Neural crest cell (in vitro differentiated cells): Measurements from ENCODE around the gene PRKCA. TPM values are rescaled to one million over a fixed set of nuclear protein-coding genes. Genes with fewer than 3 reads are reported as not detected.
"Not testable (repeated sequence)": the region's sequence is repeated elsewhere in the genome, so short reads cannot be mapped to it uniquely, and the experiment has no call there.

Experiments
- DNase-seq: peaks from one replicate; pipeline ENCODE4 v3.0.0; 2021; ENCODE audit warnings: low read depth, mixed read lengths, low spot score
- H3K27ac Mint-ChIP-seq: one replicate; pipeline ENCODE4 v1.8.0; 2021; ENCODE audit warnings: mild to moderate bottlenecking, mixed read lengths; ENCODE audit not compliant: unreplicated experiment
- H3K27me3 Mint-ChIP-seq: 2 replicates; pipeline ENCODE4 v1.8.0; 2021; ENCODE audit warnings: low read depth, mild to moderate bottlenecking, mixed read lengths
- H3K36me3 Mint-ChIP-seq: 2 replicates; pipeline ENCODE4 v1.8.0; 2021; ENCODE audit warnings: low read depth, mild to moderate bottlenecking, mixed read lengths
- H3K4me1 Mint-ChIP-seq: 2 replicates; pipeline ENCODE4 v1.8.0; 2021; ENCODE audit warnings: mixed read lengths
- H3K4me3 Mint-ChIP-seq: one replicate; pipeline ENCODE4 v1.8.0; 2021; ENCODE audit warnings: mild to moderate bottlenecking, mixed read lengths
- H3K9me3 Mint-ChIP-seq: 2 replicates; pipeline ENCODE4 v1.8.0; 2021; ENCODE audit warnings: mixed read lengths
- total RNA-seq: library from RNA; stranded (reverse); gene quantifications from 2 replicates; pipeline ENCODE4 v1.2.1, GENCODE V29; 2021
- TF ChIP-seq, protein P1 (sequence below): fragments of 200-600 bp; sonication (generic); conservative IDR thresholded peaks from 2 replicates; pipeline ENCODE4 v1.5.0; 2021; ENCODE audit warnings: antibody characterized with exemption, mild to moderate bottlenecking

PRKCA gene
- total RNA-seq, 1 donor from 2014 or later, result 22.7 TPM

DNA sequence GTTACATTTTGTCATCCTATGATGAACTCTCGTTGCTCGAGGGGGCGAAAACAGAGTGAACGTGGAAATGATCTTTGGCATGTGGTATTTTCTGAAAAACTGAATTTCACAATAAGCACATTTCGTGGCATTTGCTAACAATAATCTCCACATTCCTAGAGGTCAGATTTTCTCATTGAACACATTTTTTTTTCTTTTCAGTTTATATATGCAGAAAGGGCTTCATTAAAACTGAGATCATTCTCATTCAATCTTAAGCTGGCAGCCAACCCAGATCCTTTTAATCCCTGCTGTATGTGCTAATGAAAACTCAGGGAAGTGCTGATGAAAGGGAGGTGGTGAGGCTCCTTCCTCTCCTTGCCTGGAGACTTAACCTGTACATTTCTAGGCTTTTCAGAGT is 52.6 kb downstream of the PRKCA start:
- Mint-ChIP-seq H3K27ac (no peak overlapping the region), H3K36me3 (no peaks in the 10 kb centered on the region), H3K4me1 (no peaks in the 10 kb centered on the region), H3K4me3 (no peak overlapping the region), H3K27me3 (no peaks in the 10 kb centered on the region), H3K9me3 (no peaks in the 10 kb centered on the region)
- DNase-seq, result no peak
- TF ChIP-seq, protein P1, sequence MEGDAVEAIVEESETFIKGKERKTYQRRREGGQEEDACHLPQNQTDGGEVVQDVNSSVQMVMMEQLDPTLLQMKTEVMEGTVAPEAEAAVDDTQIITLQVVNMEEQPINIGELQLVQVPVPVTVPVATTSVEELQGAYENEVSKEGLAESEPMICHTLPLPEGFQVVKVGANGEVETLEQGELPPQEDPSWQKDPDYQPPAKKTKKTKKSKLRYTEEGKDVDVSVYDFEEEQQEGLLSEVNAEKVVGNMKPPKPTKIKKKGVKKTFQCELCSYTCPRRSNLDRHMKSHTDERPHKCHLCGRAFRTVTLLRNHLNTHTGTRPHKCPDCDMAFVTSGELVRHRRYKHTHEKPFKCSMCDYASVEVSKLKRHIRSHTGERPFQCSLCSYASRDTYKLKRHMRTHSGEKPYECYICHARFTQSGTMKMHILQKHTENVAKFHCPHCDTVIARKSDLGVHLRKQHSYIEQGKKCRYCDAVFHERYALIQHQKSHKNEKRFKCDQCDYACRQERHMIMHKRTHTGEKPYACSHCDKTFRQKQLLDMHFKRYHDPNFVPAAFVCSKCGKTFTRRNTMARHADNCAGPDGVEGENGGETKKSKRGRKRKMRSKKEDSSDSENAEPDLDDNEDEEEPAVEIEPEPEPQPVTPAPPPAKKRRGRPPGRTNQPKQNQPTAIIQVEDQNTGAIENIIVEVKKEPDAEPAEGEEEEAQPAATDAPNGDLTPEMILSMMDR, result no peak

GRCh38 chr17:66355510-66355909 is 53.1 kb downstream of the PRKCA start:
- H3K9me3 Mint-ChIP-seq, result no peaks in the 10 kb centered on the region
- H3K36me3 Mint-ChIP-seq, result no peaks in the 10 kb centered on the region
- H3K4me1 Mint-ChIP-seq, result no peaks in the 10 kb centered on the region
- TF ChIP-seq, protein P1, result no peak
- DNase-seq, result no peak
- no peaks in the 10 kb centered on the region for H3K27me3 Mint-ChIP-seq
- H3K27ac Mint-ChIP-seq, result no peak overlapping the region
- H3K4me3 Mint-ChIP-seq, result no peak overlapping the region

DNA sequence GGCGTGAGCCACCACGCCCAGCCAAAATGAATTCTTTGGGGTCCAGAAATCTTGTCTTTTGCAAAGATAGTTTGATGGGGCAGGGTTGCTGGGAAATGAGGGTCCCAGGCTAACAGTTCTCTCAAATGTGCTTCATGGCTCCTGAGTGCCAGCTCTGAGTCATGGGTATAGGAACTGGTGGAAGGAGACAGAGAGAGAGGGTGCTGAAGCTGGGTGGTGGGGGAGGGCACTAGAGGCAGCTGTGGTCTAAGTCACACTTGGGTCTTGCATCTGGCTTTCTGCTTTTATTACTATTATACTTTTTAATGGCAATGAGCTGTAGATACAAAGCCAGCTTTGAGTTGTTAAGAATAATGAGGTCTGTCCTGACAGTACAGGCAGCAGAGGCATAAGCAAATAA is 54.6 kb downstream of the PRKCA start:
- no peak for DNase-seq
- H3K27me3 Mint-ChIP-seq, result no peaks in the 10 kb centered on the region
- no peaks in the 10 kb centered on the region for H3K9me3 Mint-ChIP-seq
- no peaks in the 10 kb centered on the region for H3K4me1 Mint-ChIP-seq
- TF ChIP-seq, protein P1, result no peak
- H3K4me3 Mint-ChIP-seq, result no peak overlapping the region
- no peaks in the 10 kb centered on the region for H3K36me3 Mint-ChIP-seq
- no peak overlapping the region for H3K27ac Mint-ChIP-seq

GRCh38 chr17:66359351-66359750 is 56.9 kb downstream of the PRKCA start:
- no peaks in the 10 kb centered on the region for H3K36me3 Mint-ChIP-seq
- H3K4me1 Mint-ChIP-seq, result peaks cover 3% of the 10 kb centered on the region
- no peak overlapping the region for H3K4me3 Mint-ChIP-seq
- no peaks in the 10 kb centered on the region for H3K9me3 Mint-ChIP-seq
- no peaks in the 10 kb centered on the region for H3K27me3 Mint-ChIP-seq
- H3K27ac Mint-ChIP-seq, result no peak overlapping the region
- no peak for DNase-seq
- TF ChIP-seq, protein P1, result no peak

GRCh38 chr17:66360961-66361565 is 58.6 kb downstream of the PRKCA start:
- H3K9me3 Mint-ChIP-seq, DNase-seq, H3K4me3 Mint-ChIP-seq, H3K27me3 Mint-ChIP-seq, H3K27ac Mint-ChIP-seq, H3K36me3 Mint-ChIP-seq: not testable (repeated sequence)
- H3K4me1 Mint-ChIP-seq, result peaks cover 20% of the 10 kb centered on the region

DNA sequence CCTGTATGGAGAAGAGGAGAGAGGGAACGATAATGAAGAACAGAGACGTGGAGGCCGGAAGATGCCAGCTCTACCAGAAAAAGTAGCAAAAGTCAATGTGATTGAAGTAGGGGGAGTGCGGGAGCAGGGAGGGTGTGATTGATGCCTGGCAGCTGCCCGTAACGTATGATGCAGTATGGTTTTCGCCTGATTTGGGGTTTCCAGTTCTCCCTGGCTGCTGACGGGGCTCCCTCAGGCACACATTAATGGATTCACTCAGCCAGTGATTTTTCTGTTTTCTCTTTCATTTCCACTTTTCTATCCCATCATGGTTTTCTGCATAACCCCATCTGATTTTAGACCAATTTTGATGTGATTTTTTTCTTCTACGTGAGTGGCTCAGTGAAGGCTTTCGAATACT is 62.1 kb downstream of the PRKCA start:
- peaks cover 35% of the 10 kb centered on the region for H3K4me1 Mint-ChIP-seq
- H3K9me3 Mint-ChIP-seq, result no peaks in the 10 kb centered on the region
- no peak overlapping the region for H3K4me3 Mint-ChIP-seq
- H3K27ac Mint-ChIP-seq, result no peak overlapping the region
- TF ChIP-seq, protein P1, result no peak
- no peak for DNase-seq
- no peaks in the 10 kb centered on the region for H3K36me3 Mint-ChIP-seq
- H3K27me3 Mint-ChIP-seq, result no peaks in the 10 kb centered on the region
